HepG2 (cell line): ENCODE data around the gene KCNK7. TPM values are rescaled to one million over a fixed set of nuclear protein-coding genes. Genes with fewer than 3 reads are reported as not detected.

Experiments used
- ARHGAP35 ChIP-seq: sonication (generic); formaldehyde crosslinking; IDR thresholded peaks from 2 replicates; pipeline ENCODE4 v1.9.0; 2022; ENCODE audit warnings: mild to moderate bottlenecking, inconsistent platforms, moderate library complexity, missing genetic modification reagents, borderline replicate concordance
- ATF6 ChIP-seq: sonication (generic); formaldehyde crosslinking; conservative IDR thresholded peaks from 2 replicates; pipeline ENCODE4 v1.4.0; 2020; ENCODE audit warnings: missing genetic modification reagents
- CTCF ChIP-seq: sonication (generic); formaldehyde crosslinking; IDR thresholded peaks from 2 replicates; pipeline ENCODE4 v1.5.0; 2020; ENCODE audit warnings: mild to moderate bottlenecking, missing genetic modification reagents, moderate library complexity
- ETS1 ChIP-seq: sonication (generic); formaldehyde crosslinking; IDR thresholded peaks from 2 replicates; pipeline ENCODE4 v1.4.0; 2020; ENCODE audit warnings: missing genetic modification reagents
- GABPA ChIP-seq, 2 experiments: IDR thresholded peaks; 2 replicates each; pipeline ENCODE4 v1.6.1; 2011 to 2016; ENCODE audit warnings: low read depth in 2 of 2, low read length in 1 of 2, missing biosample characterization in 1 of 2, missing genetic modification characterization in 1 of 2
- GABPB1 ChIP-seq: IDR thresholded peaks from 2 replicates; pipeline ENCODE4 v1.6.1; 2016; ENCODE audit warnings: mild to moderate bottlenecking, missing genetic modification reagents, moderate library complexity, missing compliant biosample characterization
- MAFK ChIP-seq, 2 experiments: IDR thresholded peaks in 1 of 2; conservative IDR thresholded peaks in 1 of 2; 2 replicates each; pipeline ENCODE4 v1.6.1; 2011; ENCODE audit warnings: improper control_type of control experiment in 2 of 2, low read length in 2 of 2
- MEIS2 ChIP-seq: sonication (generic); formaldehyde crosslinking; IDR thresholded peaks from 2 replicates; pipeline ENCODE4 v1.9.0; 2021; ENCODE audit warnings: mild to moderate bottlenecking, missing genetic modification reagents
- MYC ChIP-seq: sonication (generic); formaldehyde crosslinking; IDR thresholded peaks from 2 replicates; pipeline ENCODE4 v1.9.0; 2021; ENCODE audit warnings: missing genetic modification reagents, borderline replicate concordance
- PITX1 ChIP-seq: sonication (generic); formaldehyde crosslinking; IDR thresholded peaks from 2 replicates; pipeline ENCODE4 v1.5.1; 2020; ENCODE audit warnings: mild to moderate bottlenecking, missing genetic modification reagents
- POLR2AphosphoS5 ChIP-seq: IDR thresholded peaks from 2 replicates; pipeline ENCODE4 v1.6.1; 2012; ENCODE audit warnings: low read depth, low read length
- REPIN1 ChIP-seq: sonication (generic); formaldehyde crosslinking; IDR thresholded peaks from 2 replicates; pipeline ENCODE4 v1.8.0; 2022; ENCODE audit warnings: missing genetic modification reagents, low read depth, mild to moderate bottlenecking, borderline replicate concordance
- TEAD3 ChIP-seq: optimal IDR thresholded peaks from 2 replicates; pipeline ENCODE3; 2016; ENCODE audit warnings: borderline replicate concordance
- TERF1 ChIP-seq: sonication (generic); formaldehyde crosslinking; IDR thresholded peaks from 2 replicates; pipeline ENCODE4 v1.8.0; 2022; ENCODE audit warnings: mild to moderate bottlenecking, missing genetic modification reagents, moderate library complexity
- ZNF510 ChIP-seq: sonication (generic); formaldehyde crosslinking; IDR thresholded peaks from 2 replicates; pipeline ENCODE4 v1.4.0; 2020; ENCODE audit warnings: low read depth, mild to moderate bottlenecking, missing genetic modification reagents
- ZNF550 ChIP-seq: sonication (generic); formaldehyde crosslinking; IDR thresholded peaks from 2 replicates; pipeline ENCODE4 v1.4.0; 2020; ENCODE audit warnings: mild to moderate bottlenecking, missing genetic modification reagents, borderline replicate concordance
- ZNF672 ChIP-seq: sonication (generic); formaldehyde crosslinking; IDR thresholded peaks from 2 replicates; pipeline ENCODE4 v1.8.1; 2022; ENCODE audit warnings: missing genetic modification reagents
- ZSCAN5A ChIP-seq: sonication (generic); formaldehyde crosslinking; IDR thresholded peaks from 2 replicates; pipeline ENCODE4 v1.8.0; 2022; ENCODE audit warnings: mild to moderate bottlenecking, missing genetic modification reagents, borderline replicate concordance
- polyA plus RNA-seq, 8 experiments: library from polyadenylated mRNA; depleted of rRNA in 3 of 8; stranded (reverse) in 7 of 8; unstranded in 1 of 8; fragments of >200 nt; fragmentation: Illumina TruSeq in 4 of 8; extraction: Trizol in 4 of 8; gene quantifications; 2 replicates each; pipeline versions ENCODE4 v1.2.1 to v1.2.3, GENCODE V29; 2011 to 2016; ENCODE audit warnings: low read depth in 4 of 8, missing spikeins in 1 of 8, mixed read lengths in 1 of 8; ENCODE audit not compliant: insufficient read depth in 1 of 8
- total RNA-seq, 5 experiments: library from RNA; depleted of rRNA; stranded (reverse); fragments of >200 nt; fragmentation: Illumina TruSeq; extraction: Trizol; gene quantifications; 2 replicates each; pipeline ENCODE4 v1.2.3, GENCODE V29; 2016; ENCODE audit warnings: low read depth in 1 of 5

KCNK7 gene
- total and polyA plus RNA-seq, 2 of the 13 experiments (the other 11 are each of a cell fraction or from before 2014, with no cell fraction given) = 0.11 TPM; not detected in 1

GRCh38 chr11:65546217-65546958 is 49.2 kb downstream of the KCNK7 start (continued):
- peak; percentile 32; the same call in 1 of the 2 replicates for TF ChIP-seq REPIN1
- TF ChIP-seq GABPA (IDR thresholded peaks at IDR 0.05; ENCODE audit: low read depth, low read length) = peak; percentile 65
- TF ChIP-seq GABPA (CRISPR knock-in tag; IDR thresholded peaks at IDR 0.05; ENCODE audit: low read depth) = peak; percentile 79
- peak; percentile 71 for TF ChIP-seq MEIS2 (CRISPR knock-in tag)
- TF ChIP-seq ZSCAN5A (CRISPR knock-in tag) = no peak
- TF ChIP-seq ARHGAP35 = no peak
- no peak for TF ChIP-seq ETS1 (CRISPR knock-in tag)
- TF ChIP-seq PITX1 (CRISPR knock-in tag) = 0 out of 2 replicates have a peak, but pooled peaks have one; percentile 30
- no peak for TF ChIP-seq ZNF510
- TF ChIP-seq ZNF672 (CRISPR knock-in tag) = no peak
- peak; percentile 9; the same call in 1 of the 2 replicates for TF ChIP-seq CTCF
- peak; percentile 89 for TF ChIP-seq GABPB1
- peak; percentile 54 for TF ChIP-seq MYC (CRISPR knock-in tag)
- TF ChIP-seq MAFK (conservative IDR thresholded peaks at IDR 0.05 in 1 of 2, IDR thresholded peaks at IDR 0.05 in 1 of 2; ENCODE audit: low read length in 2 of 2) = no peak
- no peak for TF ChIP-seq ATF6
- TF ChIP-seq POLR2AphosphoS5 = peak; percentile 50; the same call in 1 of the 2 replicates
- peak; percentile 84 for TF ChIP-seq TEAD3
- TF ChIP-seq TERF1 (CRISPR knock-in tag) = no peak
- no peak for TF ChIP-seq ZNF550 (CRISPR knock-in tag)
